HEK293T (cell line): ENCODE results near the gene SLC45A3.

Experiments
- BHLHE40 ChIP-seq: fragments of 450-650 bp; IDR thresholded peaks from 2 replicates; pipeline ENCODE4 v1.6.1; 2016; ENCODE audit warnings: mild to moderate bottlenecking, moderate library complexity, borderline replicate concordance
- ELF4 ChIP-seq: fragments of 450-650 bp; IDR thresholded peaks from 2 replicates; pipeline ENCODE4 v1.6.1; 2017; ENCODE audit warnings: antibody characterized with exemption
- FOXA1 ChIP-seq: fragments of 450-650 bp; IDR thresholded peaks from 2 replicates; pipeline ENCODE4 v1.6.1; 2016; ENCODE audit warnings: mild to moderate bottlenecking
- FOXK2 ChIP-seq: fragments of 450-650 bp; IDR thresholded peaks from 2 replicates; pipeline ENCODE4 v1.6.1; 2016; ENCODE audit warnings: mild to moderate bottlenecking
- FOXM1 ChIP-seq: fragments of 450-650 bp; IDR thresholded peaks from 2 replicates; pipeline ENCODE4 v1.6.1; 2017; ENCODE audit warnings: mild to moderate bottlenecking, borderline replicate concordance
- HDGF ChIP-seq: fragments of 450-650 bp; IDR thresholded peaks from 2 replicates; pipeline ENCODE4 v1.6.1; 2017; ENCODE audit warnings: antibody characterized with exemption, borderline replicate concordance
- L3MBTL2 ChIP-seq: fragments of 450-650 bp; conservative IDR thresholded peaks from 2 replicates; pipeline ENCODE4 v1.6.1; 2016; ENCODE audit warnings: mild to moderate bottlenecking
- LEF1 ChIP-seq: fragments of 450-650 bp; IDR thresholded peaks from 2 replicates; pipeline ENCODE4 v1.6.1; 2017; ENCODE audit warnings: mild to moderate bottlenecking, borderline replicate concordance
- PKNOX1 ChIP-seq: fragments of 450-650 bp; IDR thresholded peaks from 2 replicates; pipeline ENCODE4 v1.6.1; 2016
- SUZ12 ChIP-seq: fragments of 450-650 bp; IDR thresholded peaks from 2 replicates; pipeline ENCODE4 v1.6.1; 2016; ENCODE audit warnings: mild to moderate bottlenecking

GRCh38 chr1:205662135-205662738 is 18.1 kb downstream of the SLC45A3 start:
- no peak for TF ChIP-seq SUZ12
- TF ChIP-seq FOXK2 = no peak
- TF ChIP-seq PKNOX1 = no peak
- no peak for TF ChIP-seq FOXA1
- TF ChIP-seq BHLHE40 = no peak
- TF ChIP-seq L3MBTL2 = no peak
- TF ChIP-seq HDGF = no peak
- no peak for TF ChIP-seq LEF1
- TF ChIP-seq ELF4 = no peak
- TF ChIP-seq FOXM1 = no peak
